Right hindlimb (tissue), 1 donor: ENCODE data around the gene PSMF1.
"Not testable (repeated sequence)": the region's sequence is repeated elsewhere in the genome, so short reads cannot be mapped to it uniquely, and the experiment has no call there.

ENCODE experiments used
- DNase-seq: peaks from one replicate; pipeline ENCODE4 v3.0.0-alpha.2; 2018

Gene PSMF1

DNA sequence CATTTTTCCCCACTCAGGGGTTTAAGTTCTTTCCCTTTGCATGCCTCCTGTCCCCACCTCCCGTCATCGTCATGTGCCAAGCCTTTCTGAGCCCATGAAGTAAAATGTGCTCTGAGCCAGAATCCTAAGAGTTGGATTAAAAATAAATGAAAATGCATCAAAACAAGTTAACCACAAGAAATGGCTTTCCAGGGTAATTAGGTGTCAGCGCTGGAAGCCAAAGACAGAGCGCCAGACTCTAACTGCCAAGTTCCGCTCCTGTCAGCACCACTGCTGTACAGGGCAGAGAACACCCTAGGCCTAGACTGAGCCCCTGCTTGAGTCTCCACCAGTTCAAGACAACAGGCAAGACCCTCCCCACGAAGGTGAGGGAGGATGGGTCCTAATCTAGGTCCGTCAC is 79.4 kb downstream of the PSMF1 start:
- DNase-seq = no peak

DNA sequence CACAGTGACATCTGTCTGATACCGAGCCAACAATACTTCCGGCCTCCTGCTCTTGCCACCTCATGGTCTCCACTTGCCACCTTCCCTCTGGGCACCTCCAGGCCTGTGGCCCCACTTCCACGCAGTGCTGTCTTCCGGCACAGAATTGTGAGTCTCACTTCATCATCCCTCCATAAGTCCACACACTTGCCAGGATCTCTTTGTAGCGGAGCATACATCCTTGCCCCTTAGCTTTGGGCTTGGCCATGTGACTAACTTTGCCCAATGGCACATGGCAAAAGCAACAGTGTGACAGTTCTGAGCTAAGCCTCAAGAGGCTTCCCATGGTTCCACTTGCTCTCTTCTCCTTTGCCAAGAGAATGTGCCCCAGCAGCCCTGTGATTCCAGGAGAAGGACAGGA is 80.3 kb downstream of the PSMF1 start:
- DNase-seq = no peak

DNA sequence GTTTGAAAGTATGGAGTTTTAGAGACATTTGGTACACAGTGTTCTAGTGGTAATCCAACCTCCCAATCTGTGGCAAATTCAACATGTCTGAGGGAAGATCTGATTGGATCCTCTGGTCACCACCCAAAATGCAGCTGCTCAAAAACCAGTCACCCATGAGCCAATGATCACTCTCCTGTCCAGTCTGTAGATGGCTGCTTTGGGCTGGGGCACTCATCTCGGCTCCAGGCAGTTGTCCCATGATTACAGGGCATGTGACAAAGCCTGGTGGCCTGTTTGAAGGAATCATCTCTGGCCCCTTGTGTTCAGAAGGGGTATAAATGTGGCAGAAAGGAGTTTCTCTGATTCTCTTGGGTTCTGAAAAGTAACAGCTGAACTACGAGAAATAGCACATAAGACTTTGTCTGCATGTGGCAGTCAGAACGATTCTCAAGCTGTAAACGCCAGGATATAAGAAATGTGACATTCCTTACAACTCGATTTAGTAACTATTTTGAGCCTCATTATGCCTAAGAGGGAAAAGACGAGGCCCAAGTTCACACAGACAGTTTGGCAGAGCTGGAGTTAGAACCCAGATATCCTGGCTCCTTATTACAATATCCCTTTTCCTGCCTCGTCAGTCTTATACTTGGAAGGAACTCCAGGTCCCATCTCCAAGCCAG is 80.9 kb downstream of the PSMF1 start:
- DNase-seq = no peak

DNA sequence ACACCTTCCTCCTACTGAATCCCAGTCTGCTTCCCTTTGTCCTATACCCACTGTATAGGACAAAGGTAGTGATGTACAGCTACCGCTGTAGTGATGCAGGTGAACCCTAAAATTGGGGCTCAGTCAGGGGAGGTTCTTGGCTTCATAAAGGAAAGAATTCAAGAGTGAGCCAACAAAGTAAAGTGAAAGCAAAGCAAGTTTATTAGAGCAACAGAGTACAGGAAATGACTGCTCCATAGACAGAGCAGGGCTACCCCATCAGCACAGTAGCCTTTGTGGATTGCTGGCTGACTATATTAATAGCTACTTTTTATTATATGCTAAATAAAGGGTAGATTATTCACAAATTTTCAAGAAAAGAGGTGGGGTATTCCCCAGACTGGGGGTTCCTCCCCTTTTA is 81.6 kb downstream of the PSMF1 start:
- no peak for DNase-seq

DNA sequence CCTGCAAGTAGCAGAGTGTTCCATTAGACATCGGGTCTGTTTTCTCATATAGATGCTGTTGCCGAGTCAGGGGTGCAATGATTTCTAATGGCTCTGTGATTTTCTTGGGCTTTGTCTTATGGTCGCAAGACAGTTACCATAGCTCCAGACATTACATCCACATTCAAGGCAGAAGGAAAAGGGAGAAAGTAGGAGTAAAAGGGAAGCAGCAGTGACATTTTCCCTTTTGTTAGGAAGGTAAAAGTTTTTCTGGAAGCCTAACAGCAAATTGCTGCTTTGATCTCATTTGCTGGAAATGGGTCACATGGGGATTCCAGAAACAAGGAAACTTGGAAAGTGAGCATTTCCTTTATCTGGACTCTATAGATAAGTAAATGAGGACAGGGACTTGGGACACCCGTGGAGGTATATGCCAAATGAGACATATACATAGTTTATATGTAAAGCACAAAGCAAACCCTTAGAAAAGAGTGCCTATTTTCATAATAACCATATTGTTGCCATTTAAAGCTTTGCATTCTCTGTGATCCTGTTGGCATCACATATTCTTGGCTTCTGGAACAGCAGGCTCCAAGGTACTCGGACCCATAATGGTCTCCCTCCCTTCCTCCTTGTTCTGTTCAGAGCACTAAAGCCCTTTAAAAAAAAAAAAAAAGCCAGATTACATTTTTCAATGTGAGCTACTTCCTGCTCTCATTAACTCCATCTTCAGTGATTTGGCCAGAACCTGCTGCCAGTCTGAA is 84.5 kb downstream of the PSMF1 start, which contains the start of gene C20orf202:
TSS of gene C20orf202 (plus strand) at position 693 of the 743 bp plus-strand sequence. CDS start 132 bp downstream, outside the sequence.
- DNase-seq = no peak

DNA sequence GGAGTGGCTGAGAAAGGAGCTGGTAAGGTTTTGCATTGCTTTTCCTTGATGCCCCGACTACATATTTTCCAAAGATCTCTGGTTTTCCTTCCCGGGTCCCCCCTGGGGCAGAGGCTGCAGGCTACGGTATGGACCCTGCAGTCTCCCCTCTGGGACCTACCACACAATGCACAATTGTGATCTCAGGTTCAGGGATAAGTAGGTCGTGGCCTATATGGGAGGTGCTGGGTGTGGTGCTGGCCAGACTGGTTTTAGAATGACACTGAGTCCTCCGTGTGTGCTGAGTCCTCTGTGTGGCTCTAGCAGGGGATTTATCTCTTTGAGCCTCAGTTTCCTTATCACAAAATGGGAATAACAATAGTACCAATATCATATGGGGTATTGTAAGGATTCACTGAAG is 85.2 kb downstream of the PSMF1 start:
- no peak for DNase-seq

DNA sequence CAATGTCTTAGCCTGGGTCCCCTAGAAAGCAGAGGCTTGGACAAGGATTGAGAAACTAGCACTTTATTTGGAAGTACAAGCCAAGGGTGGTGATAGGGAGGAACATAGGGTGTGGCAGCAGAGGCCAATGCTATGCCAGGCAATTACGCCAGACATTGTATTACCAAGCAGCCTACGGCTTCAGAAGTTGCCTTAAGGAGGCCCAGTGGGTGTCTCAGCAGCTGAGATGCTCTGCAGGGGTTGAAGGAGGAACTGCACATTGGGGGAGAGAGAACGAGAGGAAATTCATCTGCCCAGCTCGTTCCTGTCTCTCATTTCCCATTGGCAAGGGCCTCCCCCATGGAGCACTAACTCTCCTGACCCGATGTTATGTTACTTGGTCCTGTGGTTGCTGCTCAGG is 85.7 kb downstream of the PSMF1 start:
- DNase-seq = no peak

DNA sequence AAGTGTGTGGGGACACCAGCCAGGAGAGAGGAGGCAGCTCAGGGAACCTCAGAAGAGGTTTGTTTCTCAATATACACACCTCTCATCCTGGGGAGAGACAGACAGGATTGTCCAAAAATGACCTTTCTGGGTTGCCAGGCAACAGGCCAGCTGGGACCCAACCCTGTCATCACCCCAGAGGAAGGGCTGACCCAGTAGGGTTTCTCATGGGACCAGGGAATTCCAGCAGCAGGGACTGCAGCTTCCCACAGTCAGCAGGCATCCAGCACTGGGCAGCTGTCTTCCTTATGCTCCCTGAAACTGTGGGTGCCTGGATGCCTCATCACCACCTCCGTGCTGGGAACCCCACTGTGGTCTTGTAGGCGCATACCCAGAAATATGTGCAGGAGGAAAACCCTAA is 86.2 kb downstream of the PSMF1 start:
- no peak for DNase-seq

DNA sequence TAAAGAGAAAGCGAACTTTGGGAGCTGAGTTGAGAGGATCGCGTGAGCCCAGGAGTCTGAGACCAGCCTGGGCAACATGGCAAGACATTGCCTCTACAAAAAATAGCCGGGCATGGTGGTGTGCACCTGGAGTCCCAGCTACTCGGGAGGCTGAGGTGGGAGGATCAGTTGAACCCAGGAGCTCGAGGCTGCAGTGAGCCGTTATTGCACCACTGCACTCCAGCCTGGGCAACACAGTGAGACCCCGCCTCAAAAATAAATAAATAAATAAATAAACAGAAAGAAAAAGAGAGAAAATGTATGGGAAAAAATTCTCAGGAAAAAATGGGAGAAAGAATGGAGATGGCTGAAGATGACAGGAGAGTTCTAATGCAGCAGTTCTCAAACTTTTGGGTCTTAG is 87.4 kb downstream of the PSMF1 start:
- DNase-seq = no peak

DNA sequence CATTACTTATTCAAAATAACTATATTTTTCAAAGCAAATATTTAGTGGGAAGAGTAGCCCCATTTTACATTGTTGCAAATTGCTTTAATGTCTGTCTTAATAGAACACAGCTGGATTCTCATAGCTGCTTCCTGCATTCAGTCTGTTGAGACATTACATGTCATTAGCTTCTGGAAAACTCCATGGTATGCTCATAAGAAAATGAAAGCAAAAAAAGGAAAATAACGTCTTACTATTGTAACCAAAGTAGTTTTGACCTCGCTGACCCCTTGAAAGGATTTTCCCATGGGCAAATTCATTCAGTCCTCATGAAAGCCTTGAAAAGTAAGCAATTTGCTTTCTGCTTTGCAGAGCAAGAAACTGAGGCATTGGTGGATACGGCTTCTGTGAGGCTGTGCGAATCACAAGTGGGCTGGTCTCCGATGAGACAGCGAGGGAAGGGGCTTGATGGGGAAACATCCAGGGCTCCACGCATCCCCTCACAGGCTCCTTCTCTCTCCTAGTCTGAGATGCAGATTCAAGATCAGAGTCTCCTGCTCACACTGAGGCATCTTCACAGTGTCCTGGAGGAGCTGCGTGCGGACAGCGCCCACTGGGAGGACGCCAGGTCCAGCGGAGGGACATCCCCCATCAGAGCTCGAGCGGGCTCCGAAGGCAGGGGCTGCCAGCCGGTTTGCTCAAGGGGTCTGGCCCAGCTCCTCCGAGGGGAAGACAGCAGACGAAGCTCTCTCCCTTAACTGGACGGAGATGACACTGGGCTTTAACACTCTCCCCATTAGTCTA is 88.2 kb downstream of the PSMF1 start:
- DNase-seq = no peak

DNA sequence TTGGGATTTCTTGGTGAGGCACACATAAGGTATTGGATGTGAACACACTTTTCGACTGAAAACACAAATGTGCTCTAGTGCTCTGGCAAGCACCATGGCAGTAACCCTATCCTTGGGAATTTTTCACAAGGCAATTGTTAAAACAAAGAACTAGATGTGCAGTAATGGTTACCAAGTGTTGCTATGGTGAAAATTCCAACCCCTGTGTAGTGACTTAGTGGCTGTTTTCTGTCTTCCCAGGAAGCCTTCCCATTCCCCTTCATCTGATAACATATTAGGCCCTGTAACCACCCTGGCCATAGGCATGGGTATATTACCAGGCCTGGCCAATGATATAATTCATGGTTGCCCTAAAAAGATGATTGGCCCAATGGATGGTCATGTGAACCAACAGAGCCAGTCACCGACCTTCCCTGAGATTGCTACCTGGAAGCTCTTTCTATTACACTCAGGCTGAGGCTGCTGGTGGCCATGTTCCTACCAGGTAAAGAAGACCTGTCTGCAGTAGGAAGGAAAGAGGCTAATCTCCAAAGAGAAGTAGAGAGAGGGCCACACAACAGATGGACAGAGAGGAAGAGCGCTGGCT is 89.0 kb downstream of the PSMF1 start:
- DNase-seq = no peak

DNA sequence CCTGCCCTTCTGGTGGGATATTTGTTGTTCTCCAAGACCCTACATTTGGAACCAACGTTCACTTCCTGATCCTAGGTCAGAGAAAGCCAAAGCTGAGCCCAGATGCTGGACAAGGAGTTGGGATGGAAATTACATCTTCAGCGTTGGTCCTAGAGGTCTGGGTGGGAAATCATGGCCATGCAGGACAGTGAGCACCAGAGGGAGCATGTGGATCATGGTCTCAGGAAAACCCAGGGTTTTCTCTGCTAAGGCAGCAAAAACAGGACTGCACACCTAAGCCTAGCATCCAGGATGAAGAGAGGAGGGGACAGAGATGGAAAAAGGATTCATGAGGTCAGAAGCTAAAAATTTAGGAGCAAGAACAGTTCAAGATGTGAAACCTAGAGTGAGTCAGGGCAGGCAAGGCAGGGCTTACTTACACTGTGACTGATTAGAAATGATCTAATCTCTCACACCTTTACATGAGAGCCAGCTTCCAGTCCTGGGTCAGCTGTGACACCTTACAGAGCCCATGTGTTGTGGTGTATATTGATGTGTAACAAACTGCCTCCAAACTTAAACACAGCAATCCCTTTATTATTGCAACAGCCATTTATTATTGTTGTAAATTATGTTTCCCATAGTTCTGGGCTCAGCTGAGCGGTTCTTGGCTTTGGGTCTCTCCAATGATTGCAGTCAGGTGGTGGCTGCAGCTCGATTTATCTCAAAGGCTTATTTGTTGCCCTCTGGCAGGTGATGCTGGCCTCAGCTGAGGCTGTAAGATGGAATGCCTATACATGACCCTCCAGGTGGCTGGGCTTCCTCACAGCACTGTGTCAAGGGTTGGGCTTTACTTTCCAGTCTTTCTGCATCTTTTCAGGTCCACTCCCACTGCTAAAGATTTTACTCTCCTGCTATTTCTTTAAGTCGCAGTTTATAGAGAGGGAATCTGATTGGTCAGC is 91.3 kb downstream of the PSMF1 start:
- DNase-seq = no peak

DNA sequence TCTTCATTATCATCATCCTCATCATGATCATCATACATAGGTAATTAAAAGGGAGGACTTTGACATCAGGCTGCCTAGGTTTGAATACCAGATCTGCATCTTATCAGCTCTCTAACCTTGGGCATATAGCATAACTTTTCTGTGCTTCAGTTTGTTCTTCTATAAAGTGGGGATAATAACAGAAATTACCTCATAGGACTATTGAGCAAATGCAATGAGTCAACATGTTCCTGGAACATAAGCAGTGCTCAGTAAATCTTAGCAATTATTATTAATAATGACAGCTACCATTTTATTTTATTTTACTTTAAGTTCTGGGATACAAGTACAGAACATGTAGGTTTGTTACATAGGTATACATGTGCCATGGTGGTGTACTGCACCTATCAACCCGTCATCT is 92.1 kb downstream of the PSMF1 start:
- no peak for DNase-seq

DNA sequence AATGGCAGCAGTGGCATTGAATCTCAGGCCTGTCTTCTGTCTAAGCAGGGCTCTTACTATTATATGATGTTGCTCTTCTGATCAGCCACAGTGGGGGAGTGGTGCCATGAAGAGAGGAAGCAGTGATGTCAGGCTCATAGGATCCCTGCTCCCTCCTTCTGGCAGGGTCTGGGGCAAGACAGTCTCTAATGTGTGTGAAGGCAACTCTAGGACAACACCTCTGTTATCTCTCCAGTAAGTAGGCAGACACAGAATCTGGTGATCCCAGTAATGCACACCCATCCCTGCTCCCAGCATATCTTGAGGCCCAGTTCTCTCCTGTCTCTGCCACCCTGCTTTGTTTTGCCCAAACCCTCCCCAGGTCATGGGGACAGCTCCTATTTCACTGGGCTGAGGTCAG is 93.6 kb downstream of the PSMF1 start:
- DNase-seq = no peak

DNA sequence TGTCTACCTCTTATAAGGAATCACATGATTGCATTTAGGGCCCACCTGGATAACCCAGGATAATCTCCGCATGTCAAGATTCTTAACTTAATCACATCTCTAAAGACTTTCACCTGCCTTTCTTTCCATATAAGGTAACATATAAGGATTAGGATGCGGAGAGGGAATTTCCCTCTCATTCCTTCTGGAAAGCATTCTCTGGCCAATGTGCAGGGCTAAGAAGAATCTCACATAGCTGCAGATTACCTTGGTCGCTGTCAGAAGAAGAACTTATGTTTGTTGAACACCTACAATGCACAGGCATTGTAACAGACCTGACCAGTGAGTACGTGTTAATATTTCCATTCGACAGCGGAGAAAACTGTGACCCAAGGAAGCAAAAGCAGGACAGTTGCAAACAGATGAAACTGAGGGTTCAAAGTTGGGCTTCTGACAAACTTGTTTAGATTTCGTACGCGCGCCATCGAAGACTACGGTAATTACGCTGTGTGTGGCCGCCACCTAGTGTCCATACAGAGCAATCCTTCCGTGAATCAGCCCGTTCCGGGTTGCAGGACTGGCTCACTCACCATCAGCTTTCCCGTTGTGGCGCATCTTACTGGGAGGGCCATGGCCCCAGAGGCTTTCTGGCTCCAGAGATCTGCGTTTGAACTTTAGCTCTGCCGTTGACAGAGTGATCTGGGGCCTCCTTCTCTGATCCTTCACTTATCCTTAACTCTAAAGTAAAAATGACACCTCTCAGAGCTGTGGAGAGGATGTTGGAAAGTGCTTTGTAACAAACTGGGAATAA is 94.4 kb downstream of the PSMF1 start:
- DNase-seq = peak; percentile 62

DNA sequence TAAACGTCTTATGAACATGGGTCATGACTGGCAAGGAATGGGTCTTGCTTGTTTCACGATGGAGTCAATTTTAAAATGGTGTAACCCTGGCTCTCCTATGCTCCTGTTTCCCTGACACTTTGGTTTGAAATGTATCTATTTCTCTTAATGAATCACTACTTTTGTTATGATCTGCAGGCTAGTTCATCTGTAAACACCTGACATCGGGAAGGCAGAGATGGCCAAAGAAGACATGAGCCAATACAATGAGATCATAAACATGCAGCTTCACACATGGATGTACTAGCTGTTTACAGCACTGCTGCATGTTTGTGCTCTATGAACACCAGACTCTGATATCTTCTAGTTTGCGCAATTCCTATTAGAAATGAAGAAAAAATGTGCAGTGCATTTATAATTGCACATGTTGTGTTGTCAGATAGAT is 96.4 kb downstream of the PSMF1 start:
- DNase-seq = no peak

DNA sequence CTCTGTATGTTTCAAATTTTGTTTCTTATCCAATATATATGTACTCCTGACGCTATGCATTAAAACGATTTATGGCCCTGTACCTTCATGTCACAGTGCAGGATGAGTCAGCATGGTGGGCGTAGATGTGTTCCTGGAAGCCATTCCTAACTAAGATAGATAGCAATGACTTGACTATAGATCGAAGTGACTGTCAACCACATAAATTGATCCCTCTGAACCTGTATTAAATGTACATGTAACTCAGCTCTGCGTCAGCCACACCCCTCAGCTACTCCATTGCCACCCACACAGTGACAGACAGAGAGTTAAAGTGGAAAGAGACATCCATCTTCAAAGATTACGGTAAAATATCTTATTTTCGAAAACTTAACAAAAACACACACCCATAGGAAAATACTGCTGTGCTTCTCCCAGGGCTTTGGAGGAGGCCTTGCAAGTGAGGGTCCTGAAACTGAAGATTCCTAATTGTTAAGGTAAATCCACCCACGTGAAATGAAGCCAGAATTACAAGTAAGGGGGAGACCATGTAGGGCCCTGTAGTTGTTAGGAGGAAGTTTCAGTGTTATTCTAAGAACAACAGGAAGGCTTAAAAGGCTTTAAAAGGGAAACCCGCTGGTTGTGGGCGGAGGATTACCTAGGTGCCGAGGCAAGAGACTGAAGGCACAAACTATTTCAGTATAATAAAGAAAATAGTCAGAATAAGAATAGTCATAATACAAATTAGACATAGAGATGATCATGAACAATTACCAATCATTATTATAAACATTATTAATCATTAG is 97.2 kb downstream of the PSMF1 start:
- DNase-seq = no peak

DNA sequence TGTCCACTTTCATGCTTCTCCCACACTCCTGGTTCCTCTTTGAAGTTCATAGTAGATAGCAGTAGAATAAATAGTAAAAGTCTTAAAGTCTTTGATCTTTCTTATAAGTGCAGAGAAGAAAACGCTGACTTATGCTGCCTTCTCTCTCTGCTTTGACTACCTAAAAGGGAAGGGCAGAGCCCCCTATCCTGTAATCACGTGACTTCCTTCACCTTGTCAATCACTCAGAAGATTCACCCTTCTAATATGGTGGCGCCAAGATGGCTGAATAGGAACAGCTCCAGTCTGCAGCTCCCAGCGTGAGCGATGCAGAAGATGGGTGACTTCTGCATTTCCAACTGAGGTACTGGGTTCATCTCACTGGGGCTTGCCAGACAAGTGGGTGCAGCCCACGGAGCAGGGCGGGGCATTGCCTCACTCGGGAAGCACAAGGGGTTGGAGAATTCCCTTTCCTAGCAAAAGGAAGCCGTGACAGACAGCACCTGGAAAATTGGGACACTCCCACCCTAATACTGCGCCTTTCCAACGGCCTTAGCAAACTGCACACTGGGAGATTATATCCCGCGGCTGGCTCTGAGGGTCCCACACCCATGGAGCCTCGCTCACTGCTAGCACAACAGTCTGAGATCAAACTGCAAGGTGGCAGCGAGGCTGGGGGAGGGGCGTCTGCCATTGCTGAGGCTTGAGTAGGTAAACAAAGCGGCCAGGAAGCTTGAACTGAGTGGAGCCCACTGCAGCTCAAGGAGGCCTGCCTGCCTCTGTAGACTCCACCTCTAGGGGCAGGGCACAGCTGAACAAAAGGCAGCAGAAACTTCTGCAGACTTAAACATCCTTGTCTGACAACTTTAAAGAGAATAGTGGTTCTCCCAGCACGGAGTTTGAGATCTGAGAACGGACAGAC is 98.4 kb downstream of the PSMF1 start:
- DNase-seq = not testable (repeated sequence)
